ENCODE data around the gene C4BPA. TPM values are rescaled to one million over a fixed set of nuclear protein-coding genes. Genes with fewer than 3 reads are reported as not detected.

Gene C4BPA
- total RNA-seq, 4 donors from 2014 or later: under 0.01 to 0.52 TPM; not detected in 2

DNA sequence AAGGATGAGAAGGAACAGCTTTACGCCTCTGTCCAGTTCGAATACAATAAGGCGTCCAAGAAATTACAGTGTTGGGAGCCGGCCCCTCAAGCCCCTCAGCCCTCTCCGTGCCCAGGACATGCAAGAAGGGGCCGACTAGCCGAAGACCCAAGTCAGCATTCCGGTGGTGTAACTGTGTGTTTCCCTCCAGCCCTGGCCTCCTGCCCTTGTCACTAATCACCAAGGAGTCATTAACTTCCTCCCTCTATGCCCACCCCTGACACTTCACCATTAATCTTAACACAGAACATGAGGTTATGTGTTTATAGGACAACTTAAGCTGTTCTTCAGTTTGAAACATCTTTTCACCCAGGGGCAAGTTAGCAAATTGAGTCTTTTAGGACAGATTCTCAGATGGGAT lies 31.8 kb upstream of the C4BPA start:
- no peaks in the 10 kb centered on the region for H3K27me3 ChIP-seq
- H3K4me3 ChIP-seq: no peak overlapping the region
- intact Hi-C loops (cut with DNase I): loop anchor here (10.0 kb wide), 1 partner anchor 337 kb away; no protein-coding TSS in a partner anchor
- no peak for TF ChIP-seq POLR2A (IDR thresholded peaks at IDR 0.05; ENCODE audit: low read depth)
- TF ChIP-seq, protein P1, sequence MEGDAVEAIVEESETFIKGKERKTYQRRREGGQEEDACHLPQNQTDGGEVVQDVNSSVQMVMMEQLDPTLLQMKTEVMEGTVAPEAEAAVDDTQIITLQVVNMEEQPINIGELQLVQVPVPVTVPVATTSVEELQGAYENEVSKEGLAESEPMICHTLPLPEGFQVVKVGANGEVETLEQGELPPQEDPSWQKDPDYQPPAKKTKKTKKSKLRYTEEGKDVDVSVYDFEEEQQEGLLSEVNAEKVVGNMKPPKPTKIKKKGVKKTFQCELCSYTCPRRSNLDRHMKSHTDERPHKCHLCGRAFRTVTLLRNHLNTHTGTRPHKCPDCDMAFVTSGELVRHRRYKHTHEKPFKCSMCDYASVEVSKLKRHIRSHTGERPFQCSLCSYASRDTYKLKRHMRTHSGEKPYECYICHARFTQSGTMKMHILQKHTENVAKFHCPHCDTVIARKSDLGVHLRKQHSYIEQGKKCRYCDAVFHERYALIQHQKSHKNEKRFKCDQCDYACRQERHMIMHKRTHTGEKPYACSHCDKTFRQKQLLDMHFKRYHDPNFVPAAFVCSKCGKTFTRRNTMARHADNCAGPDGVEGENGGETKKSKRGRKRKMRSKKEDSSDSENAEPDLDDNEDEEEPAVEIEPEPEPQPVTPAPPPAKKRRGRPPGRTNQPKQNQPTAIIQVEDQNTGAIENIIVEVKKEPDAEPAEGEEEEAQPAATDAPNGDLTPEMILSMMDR (IDR thresholded peaks at IDR 0.05): no peak
- no peaks in the 10 kb centered on the region for H3K9me3 ChIP-seq
- no peak overlapping the region for H3K27ac ChIP-seq (replicated peaks in 1 of 4)
- peaks cover 0 to 27% (median 2%) of the 10 kb centered on the region in 4 donors for H3K4me1 ChIP-seq
- peaks cover 22 to 88% (median 59%) of the 10 kb centered on the region in 4 donors for H3K36me3 ChIP-seq
- no peak for DNase-seq (ENCODE audit: extremely low spot score)
- WGBS: 64% methylated on average over 8 of the region's 8 CpGs

GRCh38 chr1:207073906-207074820 lies 29.9 kb upstream of the C4BPA start:
- H3K27ac ChIP-seq (replicated peaks in 1 of 4): no peak overlapping the region
- no peak overlapping the region for H3K4me3 ChIP-seq
- H3K27me3 ChIP-seq: no peaks in the 10 kb centered on the region
- TF ChIP-seq POLR2AphosphoS5 (IDR thresholded peaks at IDR 0.05): no peak
- TF ChIP-seq, protein P1 (IDR thresholded peaks at IDR 0.05): no peak
- 83% methylated on average over 4 of the region's 4 CpGs for WGBS
- intact Hi-C loops (cut with DNase I): loop anchor here (10.0 kb wide), 1 partner anchor 339 kb away; no protein-coding TSS in a partner anchor
- no peaks in the 10 kb centered on the region for H3K9me3 ChIP-seq
- H3K36me3 ChIP-seq: peaks cover 19 to 78% (median 43%) of the 10 kb centered on the region in 4 donors
- H3K4me1 ChIP-seq: peaks cover 0 to 36% (median 5%) of the 10 kb centered on the region in 4 donors
- DNase-seq (ENCODE audit: extremely low spot score): no peak

DNA sequence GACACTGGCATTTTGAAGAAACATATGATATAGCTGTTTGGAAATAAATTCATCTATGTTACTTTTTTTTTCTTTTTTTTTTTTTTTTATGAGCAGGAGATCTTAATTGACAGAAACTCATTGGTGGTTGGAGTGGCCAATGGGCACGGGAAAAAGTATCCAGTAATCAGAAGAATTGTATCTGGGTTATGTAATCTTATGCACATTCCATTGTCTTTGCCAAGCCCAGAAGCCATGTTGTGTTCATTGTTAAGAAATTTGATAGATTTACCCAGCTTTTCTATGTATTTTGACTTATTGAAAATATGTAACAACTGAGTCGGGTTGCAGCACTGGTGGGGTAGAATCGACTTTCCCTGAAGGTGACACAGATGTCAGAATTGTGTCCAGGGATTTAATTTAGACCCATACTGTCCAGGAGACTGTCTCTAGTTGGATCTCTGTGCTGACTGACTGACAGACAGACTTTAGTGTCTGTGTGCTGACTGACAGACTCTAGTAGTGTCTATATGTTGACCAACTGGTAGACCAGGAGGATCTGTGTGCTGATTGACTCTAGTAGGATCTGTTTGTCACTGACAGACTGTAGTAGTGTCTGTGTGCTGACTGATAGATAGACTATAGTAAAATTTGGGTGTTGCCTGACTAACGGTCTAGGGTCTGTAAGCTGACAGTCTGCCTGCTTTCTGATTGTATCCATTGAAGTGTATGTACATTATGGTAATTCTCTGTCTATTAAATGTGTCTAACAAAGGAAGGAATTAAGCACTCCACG lies 27.7 kb upstream of the C4BPA start:
- H3K36me3 ChIP-seq: peaks cover 9 to 68% (median 29%) of the 10 kb centered on the region in 4 donors

DNA sequence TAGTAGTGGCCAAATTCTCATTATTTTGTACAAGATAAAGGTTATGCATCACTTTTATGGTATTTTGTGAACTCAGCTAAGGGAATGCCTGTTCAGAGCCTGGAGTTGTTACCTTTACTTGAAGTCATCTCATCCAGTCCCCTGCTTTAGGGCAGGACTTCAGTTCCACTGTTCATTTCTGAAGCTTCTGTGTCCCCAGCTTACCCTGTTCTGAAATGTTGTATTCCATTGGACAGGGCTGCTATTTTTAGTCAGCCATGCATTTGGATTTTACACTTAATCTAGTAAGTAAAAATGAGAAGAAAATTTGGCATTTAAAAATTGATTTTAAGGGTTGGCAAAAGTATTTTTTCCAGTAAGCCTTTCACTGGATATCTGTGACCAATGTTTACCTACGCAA lies 27.0 kb upstream of the C4BPA start:
- TF ChIP-seq POLR2A (IDR thresholded peaks at IDR 0.05; ENCODE audit: low read depth): no peak
- no peak for TF ChIP-seq EP300 (IDR thresholded peaks at IDR 0.05)
- no peak for TF ChIP-seq POLR2AphosphoS5 (IDR thresholded peaks at IDR 0.05)
- TF ChIP-seq, protein P1 (IDR thresholded peaks at IDR 0.05): no peak
- DNase-seq (ENCODE audit: extremely low spot score): no peak
- Histone ChIP-seq H3K27me3 (no peaks in the 10 kb centered on the region), H3K4me1 (peaks cover 0 to 30% (median 5%) of the 10 kb centered on the region in 4 donors), H3K27ac (replicated peaks in 1 of 4) (no peak overlapping the region), H3K9me3 (no peaks in the 10 kb centered on the region), H3K4me3 (no peak overlapping the region), H3K36me3 (peaks cover 2 to 61% (median 22%) of the 10 kb centered on the region in 4 donors)
- intact Hi-C loops (cut with DNase I): loop anchor here (2.0 to 10.0 kb wide), 3 partner anchors 26 to 342 kb away; partner anchors contain the start of gene YOD1
- 95% methylated on average over 1 of the region's 1 CpG for WGBS

More for the DNA sequence above, 27.7 kb upstream of the C4BPA start:
- H3K27me3 ChIP-seq: no peaks in the 10 kb centered on the region
- no peaks in the 10 kb centered on the region for H3K9me3 ChIP-seq
- no peak overlapping the region for H3K4me3 ChIP-seq
- DNase-seq (ENCODE audit: extremely low spot score): no peak
- H3K4me1 ChIP-seq: peaks cover 0 to 30% (median 5%) of the 10 kb centered on the region in 4 donors
- H3K27ac ChIP-seq (replicated peaks in 1 of 4): no peak overlapping the region
- 76% methylated on average over 5 of the region's 5 CpGs for WGBS
- intact Hi-C loops (cut with DNase I): loop anchor here (2.0 to 10.0 kb wide), 3 partner anchors 26 to 342 kb away; partner anchors contain the start of gene YOD1
- TF ChIP-seq POLR2AphosphoS5 (IDR thresholded peaks at IDR 0.05) (no peak), POLR2A (IDR thresholded peaks at IDR 0.05; ENCODE audit: low read depth) (no peak), EP300 (IDR thresholded peaks at IDR 0.05) (no peak)
- TF ChIP-seq, protein P1 (IDR thresholded peaks at IDR 0.05): no peak

All from esophagus muscularis mucosa (tissue), 4 donors.